ENCODE measurements around the gene PRKCD.
A peak's percentile ranks its signal among the peaks of the same experiment; 100 is the strongest.

Gene PRKCD

DNA sequence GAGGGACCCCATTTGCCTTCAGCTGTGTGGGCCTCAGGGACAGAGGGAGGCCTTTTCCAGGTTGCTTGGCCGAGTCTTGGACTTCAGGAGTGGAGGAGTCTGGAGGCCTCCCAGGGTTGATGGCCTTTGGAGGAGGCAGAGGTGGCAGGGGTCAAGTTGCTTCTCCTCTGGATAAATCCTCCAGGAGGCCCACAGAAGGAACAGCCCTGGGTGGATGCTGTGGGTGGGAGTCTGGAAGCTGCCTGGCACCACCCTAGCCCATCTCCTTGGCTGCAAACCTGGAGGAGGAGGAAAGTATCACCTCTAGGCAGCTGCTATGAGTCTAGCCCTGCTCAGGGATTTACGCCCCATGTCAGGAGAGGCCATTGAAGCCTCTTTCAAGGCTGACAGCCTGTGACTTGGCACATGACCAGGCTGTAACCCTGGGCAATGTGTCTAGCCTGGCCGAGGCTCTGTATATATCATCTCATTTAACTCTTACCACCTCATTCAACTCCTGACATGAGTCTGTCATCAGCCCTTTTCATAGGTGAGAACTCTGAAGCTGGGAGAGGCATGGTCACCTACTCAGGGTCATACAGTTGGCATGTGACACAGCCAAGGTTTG, 2.9 kb upstream of the PRKCD start:
- no peak for DNase-seq

DNA sequence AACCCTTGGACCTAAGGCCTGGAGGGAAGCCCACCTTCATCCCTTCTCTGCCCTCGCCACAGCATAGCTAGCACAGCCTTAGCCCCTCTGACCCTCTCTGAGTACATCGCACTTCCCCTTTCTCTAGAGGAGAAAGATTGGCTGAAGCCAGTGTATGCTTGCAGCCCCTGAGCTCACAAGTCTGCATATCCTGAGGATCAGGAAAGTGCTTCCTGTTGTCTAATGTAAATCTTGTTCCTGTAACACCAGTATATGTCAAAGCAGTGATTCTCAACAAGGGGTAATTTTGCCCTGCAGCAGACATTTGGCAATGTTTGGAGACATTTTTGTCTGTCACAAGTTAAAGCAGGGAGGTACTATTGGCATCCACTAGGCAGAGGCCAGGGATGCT, 2.2 kb upstream of the PRKCD start:
- no peak for DNase-seq

DNA sequence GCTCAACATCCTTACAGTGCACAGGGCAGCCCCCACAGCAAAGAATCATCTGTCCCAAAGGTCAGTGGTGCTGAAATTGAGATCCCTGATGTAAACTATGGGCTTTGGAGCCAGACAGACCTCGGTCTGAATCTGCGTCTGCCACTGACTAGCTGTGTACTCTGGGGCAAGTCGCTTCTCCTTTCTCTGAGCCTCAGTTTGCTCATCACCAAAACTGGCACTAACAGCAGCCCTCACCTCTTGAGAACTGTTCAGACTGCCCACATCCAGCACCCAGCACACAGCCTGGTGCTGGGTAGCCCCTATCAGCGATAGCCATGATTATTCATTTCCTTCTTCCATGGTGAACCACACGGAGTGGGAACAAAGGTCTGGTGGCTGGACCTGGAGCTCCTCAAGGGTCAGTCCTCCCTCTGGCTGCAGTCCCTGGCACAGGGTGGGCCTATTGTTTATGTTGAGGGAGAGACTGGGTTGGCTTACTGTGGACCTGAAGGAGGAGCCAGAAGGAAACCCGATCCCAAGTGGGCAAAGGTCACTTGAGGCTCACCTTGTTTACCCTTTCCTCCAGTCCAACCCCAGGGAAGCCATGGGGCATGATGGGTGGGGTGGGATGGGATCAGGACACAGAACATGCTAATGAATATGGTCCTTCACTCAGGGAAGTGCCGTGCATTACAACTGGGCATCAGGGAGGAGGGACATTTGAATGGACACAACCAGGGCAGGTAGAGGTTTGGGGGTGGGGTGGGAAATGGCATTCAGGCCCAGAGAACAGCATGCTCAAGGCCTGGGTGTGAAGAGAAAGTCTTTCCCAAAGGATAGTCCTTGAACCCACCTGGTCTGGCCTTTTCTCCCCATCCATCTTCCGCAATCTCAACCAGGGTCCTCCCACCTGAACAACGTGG, 1.6 kb upstream of the PRKCD start:
- DNase-seq: peak; percentile 47

DNA sequence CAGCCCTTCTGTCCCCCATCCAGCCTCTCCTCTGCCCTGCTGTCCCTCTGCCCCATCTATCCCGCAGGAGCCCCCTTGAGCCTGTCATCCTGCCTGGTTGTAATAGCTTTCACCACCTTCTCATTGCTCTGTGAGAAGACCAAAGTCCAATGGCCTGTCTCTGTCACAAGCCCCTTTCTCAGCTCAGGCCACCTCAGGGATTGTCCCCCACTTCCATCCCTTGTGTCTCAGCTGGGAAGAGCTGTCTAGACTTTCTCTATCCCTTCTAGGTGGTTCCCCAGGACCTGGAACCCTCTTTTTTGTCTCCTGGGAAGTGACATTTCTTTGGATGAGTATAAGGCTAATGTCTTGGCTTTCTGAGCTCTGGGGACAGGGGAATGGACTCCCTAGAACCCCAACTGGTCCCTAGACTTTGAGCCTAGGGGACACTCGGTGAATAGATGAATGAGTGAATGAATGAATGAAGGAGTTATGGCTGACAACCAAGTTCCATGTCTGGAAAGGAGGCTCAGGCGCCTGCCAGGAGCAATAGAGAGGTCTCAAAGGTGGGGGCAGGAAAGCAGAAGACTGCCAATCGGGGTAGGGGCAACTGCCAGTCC, 849 bp upstream of the PRKCD start:
- no peak for DNase-seq

DNA sequence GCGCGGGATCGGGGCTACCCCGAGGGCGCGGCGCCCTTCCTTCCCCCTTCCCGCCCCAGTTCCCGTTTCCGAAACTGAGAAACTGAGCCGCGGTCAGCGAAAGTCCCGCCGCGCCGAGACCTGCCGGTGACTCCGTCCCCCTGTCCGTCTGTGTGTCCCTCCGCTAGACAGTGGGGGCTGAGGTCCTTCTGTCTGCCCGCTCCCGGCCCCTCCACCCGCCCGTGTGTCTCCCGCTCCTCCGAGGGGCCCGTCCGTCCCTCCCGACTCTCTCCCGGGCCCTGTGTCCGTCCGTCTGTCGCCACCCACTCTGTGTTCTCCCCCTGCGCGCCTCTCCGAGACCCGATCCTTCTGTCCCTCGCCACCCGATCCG, 426 bp downstream of the PRKCD start:
- no peak for DNase-seq

DNA sequence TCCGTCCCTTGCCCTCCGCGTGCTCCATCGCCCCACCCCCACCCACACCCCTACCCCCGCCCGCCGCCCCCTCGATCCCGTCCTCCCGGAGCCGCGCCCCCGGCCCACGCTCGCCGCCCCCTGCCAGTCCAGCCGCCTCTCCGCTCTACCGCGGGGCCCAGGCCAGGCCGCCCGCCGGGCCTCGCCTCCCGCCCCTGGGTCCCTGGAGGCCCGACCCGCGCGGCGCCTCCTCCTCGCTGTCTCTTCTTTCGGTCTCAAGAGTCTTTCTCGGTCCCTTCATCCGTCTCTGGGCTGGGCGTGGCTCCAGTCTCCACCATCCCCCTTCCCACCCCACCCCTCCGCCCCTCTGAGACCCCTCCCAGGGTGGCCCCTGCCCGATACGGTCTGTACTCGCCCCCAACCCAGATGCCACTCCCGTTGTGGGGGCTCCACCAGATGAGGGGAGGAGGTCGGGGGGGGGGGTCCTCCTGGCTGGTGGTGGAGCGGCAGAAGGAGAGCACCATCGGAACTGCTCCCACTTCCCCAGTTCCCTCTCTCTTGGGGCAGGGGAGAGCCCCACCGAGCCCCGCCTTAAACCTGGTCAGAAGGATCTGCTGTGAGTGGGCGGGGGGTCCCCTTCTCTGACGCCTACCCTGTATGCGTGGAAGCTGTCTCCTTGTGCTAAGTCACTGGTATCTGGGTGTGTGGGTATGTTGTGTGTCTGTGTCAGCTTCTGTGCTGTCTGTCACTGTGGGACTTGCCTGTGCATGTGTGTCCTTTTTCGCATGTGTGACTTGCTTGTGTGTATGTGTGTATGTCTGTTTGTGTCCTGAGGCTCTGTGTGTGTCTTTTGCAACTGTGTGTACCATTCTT, 1.0 kb downstream of the PRKCD start:
- DNase-seq: no peak

DNA sequence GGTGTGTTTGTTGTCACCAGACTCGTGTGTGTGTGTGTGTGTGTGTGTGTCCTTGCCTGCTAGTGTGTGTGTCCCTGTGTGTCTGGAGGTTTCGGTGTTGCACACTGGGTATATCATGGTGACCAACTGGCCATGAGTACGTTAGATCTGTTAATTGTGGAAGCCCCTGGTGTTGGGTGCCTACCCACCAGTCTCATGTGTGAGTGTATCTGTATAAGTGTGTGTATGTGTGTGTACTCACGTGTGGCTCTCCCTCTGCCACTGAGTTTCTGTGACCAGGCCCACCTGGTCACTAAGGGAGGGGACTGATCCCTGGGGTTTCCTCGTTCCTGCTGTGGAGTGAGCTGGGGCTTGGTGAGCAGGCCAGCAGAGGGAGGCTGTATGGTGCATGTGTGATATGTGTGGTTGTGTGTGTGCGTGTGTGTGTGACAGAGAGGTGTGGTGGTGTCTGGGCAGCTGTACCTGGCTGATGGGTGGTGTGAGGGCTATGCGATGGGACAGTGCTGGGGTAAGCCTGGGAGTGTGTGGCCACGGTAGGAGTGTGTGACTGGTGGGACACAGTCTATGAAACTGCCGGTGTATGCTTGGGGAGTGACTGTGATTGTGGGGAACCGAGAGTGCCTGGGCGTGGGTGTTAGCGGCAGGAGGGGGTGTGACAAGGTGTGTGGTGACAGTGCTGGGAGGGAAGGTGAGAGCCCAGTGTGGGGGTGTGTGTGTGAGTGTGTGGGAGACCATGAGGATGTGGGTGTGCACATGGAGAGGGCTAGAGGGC, 1.8 kb downstream of the PRKCD start:
- no peak for DNase-seq

DNA sequence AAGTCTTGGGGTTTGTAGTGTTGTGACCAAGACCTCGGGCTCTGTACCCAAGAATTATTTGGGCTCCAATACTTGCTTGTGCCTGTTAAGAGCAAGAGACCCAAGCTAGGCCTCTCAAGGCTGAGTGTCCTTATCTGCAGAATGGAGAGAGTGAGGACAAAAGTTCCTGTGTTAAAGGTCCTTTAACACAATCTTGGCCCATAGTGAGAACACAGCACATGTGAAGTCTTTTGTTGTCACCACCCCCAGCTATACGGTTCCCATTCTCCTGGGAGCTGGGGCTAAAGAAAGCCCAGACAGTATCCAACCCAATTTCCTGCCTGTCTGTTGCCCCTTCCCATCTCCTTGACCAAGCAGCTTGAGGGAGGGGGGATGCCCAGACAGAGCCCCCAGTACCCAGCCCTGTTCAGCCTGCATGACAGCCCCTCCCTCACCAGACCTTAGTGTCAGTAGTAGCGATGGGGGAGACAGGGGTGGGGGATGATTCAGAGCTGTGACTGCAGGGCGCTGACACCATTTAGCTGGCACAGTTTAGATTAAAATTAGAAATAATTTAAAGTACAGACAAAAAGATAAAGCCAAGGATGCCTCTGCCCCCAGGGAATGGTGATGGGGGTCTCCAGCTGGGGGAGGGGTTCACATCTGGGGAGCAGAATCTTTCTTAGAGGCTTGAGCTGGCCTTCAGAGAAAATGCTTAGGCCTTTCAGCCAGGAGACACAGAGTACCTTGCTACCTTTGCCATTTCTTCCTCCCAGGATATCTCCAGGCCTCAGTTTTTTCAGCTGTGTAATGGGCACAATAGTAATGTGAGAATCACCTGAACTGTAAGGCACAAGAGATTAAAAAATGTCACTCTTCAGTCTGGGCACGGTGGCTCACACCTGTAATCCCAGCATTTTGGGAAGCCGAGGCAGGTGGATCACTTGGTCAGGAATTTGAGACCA, 2.7 kb downstream of the PRKCD start:
- no peak for DNase-seq

DNA sequence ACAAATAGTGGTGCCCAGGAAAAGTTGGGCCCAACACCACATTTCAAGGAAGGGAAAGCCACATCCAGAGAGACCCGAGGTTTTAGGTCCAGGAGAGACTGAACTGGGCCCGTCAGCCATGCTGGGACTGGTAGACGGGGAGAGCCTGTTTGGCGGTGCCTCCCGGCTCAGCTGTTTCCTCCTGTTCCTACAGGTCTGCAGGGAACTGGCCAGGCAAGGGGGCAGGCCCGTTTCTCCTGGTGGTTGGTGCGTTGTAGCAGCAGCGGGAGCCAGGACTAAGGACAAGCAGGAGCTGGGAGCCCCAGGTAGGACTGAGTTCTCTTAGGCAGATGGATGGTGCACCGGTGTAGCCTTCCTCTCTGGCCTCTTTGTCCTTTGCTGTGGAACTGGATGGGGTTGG, 3.9 kb downstream of the PRKCD start:
- DNase-seq: no peak

DNA sequence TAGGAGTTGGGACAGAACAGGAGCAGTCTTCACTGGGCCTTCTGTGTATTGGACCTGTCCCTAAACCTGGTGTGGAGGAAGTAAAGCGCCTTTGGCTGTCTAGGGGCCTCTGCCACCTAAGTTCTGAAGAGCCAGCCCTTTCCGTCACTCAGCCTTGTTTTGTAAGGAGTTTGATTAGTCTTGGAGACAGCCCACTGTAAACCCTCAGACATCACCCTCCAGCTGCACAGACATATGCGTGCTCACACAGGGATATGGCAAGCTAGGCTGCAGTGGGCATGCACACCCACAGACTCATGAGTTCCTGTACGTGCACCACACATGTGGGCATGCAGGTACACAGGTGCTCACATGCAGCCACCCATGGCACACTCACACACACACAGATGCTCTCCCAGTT, 5.2 kb downstream of the PRKCD start:
- DNase-seq: no peak

DNA sequence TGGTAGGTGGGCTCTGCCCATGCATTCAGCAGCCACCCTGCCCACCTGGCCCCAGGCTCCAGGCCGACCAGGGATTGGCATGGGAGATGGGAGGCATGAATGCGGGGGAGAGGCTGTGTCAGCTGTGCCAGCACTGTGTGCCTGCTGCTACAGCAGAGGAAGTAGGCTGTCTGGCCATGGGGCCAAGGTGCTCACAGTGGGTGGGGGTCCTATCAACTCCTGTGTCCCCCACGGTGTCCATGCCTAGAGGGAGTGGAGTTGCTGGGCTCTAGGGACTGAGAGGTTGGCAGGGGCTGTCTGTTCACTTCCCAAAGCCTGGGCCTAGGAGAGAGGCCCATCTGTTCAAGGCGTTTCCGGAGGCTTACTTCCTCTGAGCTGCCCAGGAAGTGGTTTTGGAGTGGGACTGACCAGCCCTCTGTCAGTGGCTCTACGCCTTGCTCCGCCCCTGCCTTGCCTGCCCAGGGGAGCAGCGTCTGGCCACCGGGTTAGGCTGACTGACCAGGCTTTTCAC, 5.8 kb downstream of the PRKCD start:
- no peak for DNase-seq

DNA sequence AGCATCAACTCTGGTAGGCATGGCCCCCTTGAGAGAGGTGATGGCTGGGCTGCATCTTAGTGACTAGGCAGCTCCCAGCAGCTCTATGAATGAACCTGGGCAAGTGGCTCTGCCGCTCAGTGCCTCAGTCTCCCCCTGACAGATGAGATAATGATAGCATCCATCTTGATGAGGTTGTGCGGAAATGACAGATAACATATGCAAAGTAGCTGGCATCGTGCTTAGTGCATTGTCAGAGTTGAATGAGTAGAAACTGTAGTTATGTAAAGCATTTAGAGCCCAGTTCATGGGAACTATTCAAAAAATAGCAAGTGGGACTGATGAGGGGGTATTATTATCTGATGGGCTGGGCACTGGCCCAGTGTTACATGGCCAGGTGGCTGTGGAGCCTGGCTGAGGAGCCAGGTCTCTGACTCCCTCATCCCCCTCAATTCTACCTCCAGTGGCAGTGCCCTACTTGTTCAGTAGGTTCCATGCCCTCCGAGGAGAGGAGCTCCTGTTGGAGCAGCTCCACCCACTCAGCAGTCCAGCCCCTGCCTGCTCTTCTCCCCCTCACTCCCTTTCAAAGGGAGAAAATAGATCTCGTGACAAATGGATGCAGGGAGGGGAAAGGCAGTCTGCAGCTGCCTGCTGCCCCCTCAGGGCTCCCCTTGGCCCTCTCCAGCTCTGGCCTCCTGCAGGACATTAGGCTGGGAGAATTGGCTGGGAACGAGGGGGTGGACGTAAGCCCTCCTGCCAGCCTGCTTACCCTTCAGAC, 6.6 kb downstream of the PRKCD start:
- DNase-seq: no peak

DNA sequence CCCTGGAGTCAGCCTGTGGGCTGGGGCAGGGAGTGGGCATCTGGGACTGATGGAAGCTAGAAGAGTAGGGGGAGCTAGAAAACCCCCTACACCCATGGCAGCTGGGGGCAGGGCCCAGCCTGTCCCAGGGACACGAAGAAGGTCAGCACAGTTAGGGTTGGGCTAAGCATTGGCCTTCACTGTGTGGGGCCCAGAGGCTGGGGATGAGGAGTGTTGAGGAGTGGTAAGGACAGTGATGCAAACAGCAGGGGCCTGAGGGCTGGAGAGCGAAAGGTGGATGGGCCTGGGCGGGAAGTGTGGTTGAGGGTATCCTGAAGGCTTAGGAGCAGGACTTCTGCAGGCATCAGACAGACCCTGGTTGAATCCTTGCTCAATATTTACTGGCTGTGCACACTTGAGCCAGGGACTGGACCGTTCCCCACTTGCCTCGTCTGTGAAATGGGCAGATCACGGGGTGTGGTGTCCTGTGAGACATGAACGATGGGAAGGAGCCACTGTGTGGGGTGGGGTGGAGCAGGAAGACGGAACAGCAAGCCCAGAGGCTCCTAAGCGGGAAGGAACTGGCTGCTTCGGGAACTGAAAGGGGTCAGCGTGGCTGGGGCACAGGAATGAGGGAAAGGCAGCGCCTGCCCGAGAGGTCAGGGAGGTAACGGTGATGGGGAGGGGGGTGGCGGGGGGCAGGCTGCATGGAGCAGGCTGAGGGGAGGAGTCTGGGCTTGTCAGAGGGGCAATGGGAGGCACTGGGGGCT, 7.3 kb downstream of the PRKCD start:
- DNase-seq: no peak

DNA sequence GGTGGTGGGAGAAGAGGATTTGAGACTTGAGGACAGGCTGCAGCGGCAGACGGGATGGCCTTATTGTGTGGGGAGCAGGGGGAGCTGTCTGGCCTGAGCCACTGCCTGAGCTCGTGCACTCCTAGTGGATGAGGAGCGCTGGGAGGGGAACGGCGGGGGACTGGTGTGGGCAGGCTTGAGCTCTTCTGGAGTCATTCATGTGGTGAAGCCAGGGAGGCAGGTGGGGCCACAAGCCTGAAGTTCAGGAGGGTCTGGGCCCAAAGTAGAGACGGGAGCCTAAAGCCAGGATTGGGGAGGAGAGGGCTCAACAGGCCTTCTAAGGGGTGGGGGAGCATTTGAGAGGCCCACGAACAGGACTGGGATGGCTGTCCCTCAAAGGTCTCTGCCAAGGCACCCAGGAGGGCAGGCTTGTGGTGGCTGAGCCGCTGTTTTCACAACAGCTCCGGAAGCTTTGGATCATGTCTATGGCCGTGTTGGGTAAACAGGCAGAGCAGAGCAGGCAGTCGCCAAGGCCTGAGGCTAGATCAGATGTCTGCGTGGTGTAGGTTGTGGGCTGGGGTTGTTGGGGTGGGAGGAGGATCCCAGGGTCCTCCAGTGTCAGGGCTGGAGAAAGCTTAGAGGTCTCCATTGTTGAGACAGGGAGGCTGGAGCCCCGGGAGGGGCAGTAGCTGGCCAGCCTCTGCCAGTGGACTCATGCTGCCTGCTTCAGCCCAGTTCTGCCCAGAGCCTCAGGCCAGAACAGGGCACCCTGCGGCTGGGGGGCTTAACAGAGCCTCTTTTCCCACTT, 8.2 kb downstream of the PRKCD start:
- peak; percentile 47 for DNase-seq

DNA sequence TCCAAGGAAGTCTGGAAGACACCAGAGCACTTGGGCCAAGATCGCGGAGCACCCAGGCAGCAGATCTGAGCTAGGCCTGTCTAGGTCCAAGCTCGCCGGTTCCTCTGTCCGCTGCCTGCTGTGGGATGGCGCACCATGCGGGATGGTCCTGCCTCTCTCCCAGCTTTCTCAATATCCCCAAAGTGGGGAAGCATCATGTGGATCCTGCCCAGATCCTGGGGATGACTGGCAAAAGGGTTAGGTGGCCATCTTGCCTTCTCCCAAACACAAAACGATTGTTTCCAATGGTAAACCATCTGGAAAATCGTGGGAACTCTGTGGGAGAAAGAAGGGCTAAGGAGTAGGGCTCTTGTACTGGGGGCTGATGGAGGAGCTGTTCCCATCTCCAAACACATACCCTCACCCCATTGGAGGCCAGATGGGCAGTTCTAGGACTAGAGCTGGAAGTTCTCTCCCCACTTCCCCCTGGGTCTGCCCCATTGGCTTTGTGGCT, 8.9 kb downstream of the PRKCD start:
- no peak for DNase-seq

DNA sequence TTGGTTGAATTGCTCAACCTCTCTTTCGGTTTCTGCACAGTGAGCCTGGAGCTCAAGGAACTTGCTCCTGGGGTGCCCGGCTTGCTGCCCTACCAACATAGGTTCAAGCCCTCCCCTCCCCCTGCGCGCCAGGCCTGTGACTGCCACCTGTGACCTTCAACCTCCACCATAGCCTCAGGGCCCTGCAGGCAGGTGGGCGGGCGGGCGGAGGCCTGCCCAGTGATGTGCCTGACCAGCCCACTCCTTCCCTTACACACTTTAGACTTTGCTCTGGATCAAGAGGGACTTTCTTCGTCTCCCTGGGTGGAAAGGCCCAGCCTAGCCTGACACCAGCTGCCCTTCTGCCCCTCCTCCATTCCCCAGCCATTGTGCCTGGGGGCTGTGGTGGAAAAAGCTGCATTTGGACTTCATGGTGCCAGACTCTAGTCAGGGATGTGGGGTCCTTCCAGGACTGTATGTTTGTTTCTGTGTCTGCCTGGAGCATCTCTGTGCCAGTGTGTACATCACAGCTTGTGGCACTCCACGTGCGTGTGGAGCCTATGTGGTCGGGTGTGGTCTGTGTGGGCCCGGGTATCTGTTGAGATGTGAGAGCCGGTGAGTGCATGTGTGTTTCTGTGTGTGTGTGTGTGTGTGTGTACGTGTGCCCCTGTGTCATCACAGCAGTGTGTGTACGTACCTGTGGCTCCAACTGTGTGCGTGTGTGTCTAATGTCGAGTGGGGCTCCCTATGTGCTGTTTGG, 9.5 kb downstream of the PRKCD start:
- DNase-seq: no peak

DNA sequence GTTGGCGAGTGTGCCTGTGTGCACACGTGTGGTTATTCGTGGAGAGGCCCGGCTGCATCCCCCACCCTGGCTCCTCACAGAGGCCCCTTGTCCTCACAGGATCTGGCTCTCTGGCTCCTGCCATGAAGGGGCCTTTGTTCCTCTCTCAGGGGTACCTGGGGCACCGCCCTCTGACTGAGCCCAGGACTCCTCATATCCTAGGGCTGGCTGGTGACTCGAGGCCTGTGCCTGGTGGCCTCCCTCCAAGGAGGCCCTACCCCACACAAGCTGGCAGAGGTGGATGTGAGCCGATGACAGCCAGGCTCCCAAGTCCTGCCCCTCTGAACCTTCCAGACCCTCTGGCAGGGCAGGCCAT, 10.0 kb downstream of the PRKCD start:
- DNase-seq: no peak
